Measurements from ENCODE around the gene PARP9.

The PARP9 gene

DNA sequence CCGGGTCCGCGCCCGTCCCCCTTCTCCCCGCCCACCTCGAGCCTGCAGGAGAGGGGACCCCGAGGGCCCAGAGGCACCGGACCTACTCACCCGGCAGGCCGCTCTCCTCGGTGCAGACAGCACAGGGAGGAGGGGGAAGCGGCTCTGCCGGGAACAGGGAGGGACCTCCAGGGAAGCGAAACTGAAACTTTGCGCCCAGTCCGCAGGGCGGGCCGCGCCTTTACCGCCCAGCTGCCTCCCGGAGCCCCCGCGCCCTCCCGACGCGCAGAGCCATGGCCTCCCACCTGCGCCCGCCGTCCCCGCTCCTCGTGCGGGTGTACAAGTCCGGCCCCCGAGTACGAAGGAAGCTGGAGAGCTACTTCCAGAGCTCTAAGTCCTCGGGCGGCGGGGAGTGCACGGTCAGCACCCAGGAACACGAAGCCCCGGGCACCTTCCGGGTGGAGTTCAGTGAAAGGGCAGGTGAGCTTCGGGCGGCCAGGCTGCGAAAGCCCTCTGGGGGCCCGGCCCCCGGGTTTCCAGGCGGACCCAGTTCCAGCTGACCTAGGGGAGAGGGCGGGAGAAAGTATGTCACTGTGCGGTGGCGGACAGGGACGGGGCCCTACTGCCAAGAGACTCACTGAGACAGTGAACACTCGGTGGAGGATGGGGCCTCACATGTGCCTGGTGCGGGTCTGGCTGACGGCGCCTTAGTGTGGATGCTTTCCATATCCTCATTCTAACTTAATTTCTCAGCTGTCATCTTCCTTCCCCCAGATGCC is at the start of gene PARP9, which contains the start of gene DTX3L:
TSS of gene PARP9 (minus strand) at position 146 of the 758 bp plus-strand sequence. CDS start 4,680 bp downstream, outside the sequence.
TSS of gene DTX3L (plus strand) at position 184 of the 758 bp plus-strand sequence. CDS start at position 273, 89 bp downstream.
- Histone ChIP-seq H3K79me2 (peaks cover 6% of the 10 kb centered on the region), H3K4me2 (ENCODE audit: low read length) (peak within 1 kb of the TSS; percentile 84), H2AFZ (peak within 1 kb of the TSS; percentile 96), H3K4me1 (peaks cover 20% of the 10 kb centered on the region), H3K27ac (peak within 1 kb of the TSS; percentile 96), H3K27me3 (ENCODE audit: control insufficient read depth, insufficient read depth, low read length) (no peaks in the 10 kb centered on the region), H3K9ac (peak within 1 kb of the TSS; percentile 82), H3K9me3 (ENCODE audit: control insufficient read depth, low read length) (no peaks in the 10 kb centered on the region), H3K36me3 (ENCODE audit: control insufficient read depth, insufficient read depth, low read length) (no peaks in the 10 kb centered on the region), H3K4me3 (ENCODE audit: low read depth, low read length) (peak within 1 kb of the TSS; percentile 84)
- TF ChIP-seq, protein P1, sequence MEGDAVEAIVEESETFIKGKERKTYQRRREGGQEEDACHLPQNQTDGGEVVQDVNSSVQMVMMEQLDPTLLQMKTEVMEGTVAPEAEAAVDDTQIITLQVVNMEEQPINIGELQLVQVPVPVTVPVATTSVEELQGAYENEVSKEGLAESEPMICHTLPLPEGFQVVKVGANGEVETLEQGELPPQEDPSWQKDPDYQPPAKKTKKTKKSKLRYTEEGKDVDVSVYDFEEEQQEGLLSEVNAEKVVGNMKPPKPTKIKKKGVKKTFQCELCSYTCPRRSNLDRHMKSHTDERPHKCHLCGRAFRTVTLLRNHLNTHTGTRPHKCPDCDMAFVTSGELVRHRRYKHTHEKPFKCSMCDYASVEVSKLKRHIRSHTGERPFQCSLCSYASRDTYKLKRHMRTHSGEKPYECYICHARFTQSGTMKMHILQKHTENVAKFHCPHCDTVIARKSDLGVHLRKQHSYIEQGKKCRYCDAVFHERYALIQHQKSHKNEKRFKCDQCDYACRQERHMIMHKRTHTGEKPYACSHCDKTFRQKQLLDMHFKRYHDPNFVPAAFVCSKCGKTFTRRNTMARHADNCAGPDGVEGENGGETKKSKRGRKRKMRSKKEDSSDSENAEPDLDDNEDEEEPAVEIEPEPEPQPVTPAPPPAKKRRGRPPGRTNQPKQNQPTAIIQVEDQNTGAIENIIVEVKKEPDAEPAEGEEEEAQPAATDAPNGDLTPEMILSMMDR (IDR thresholded peaks at IDR 0.05): no peak

DNA sequence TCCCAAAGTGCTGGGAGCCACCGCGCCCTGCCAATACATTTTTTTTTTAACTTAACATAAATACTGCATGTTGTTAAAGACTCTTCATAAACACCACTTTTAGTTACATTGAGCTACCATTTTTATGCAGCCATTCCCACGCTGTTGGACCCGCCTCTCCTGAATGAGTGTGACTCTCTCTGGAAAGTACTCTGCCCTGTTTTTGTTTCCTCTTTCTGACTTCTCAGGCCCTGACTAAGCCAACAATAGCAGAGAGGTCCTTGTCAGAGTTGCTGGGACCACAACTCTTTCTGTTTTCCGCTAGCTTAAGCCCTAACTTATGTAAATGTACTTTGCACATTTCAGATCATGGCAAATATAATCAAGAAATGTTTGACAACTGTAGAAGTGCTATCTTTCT is 48.6 kb upstream of the PARP9 start:
- no peak overlapping the region for H3K4me2 ChIP-seq (ENCODE audit: low read length)
- H3K9me3 ChIP-seq (ENCODE audit: control insufficient read depth, low read length): no peaks in the 10 kb centered on the region
- H3K36me3 ChIP-seq (ENCODE audit: control insufficient read depth, insufficient read depth, low read length): no peaks in the 10 kb centered on the region
- H3K4me1 ChIP-seq: no peaks in the 10 kb centered on the region
- no peak overlapping the region for H2AFZ ChIP-seq
- H3K27ac ChIP-seq: no peak overlapping the region
- H3K4me3 ChIP-seq (ENCODE audit: low read depth, low read length): no peak overlapping the region
- H3K79me2 ChIP-seq: no peaks in the 10 kb centered on the region
- H3K27me3 ChIP-seq (ENCODE audit: control insufficient read depth, insufficient read depth, low read length): no peaks in the 10 kb centered on the region
- TF ChIP-seq, protein P1 (IDR thresholded peaks at IDR 0.05): no peak
- H3K9ac ChIP-seq: no peak overlapping the region

DNA sequence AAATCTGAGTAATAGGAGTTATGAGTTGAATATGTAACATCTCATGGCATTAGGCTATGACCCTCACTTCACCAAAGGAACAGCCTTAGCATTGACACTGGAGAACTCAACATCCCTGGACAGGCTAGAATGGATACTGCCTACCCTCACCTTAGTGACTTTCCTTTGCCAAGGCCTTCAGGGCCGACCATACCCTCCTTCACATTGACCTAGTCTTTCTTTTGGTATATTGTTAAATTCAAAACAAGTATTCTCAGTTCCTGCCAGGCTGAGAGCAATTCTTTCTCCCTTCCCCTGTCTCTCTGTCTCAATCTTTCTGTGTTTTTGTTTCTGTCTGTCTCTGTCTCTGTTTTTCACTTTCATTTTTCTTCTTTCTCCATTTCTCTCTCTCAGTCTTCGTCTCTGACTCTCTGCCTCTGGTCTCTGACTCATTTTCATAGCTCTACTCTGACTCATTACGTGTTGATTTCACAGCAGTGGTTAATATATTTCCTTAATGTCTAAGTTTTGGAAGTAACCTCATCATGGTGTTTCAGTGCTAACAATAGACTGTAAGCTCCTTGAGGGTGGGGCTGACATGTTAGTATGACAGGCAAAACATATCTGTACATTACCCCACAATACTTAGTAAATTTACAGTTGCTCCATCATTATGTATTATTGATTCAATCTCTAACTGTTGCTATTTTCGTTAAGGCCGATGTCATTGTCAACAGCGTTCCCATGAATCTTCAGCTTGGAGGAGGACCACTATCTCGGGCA is 45.9 kb upstream of the PARP9 start:
- Histone ChIP-seq H3K79me2 (no peaks in the 10 kb centered on the region), H3K4me1 (no peaks in the 10 kb centered on the region), H3K9ac (no peak overlapping the region), H3K4me3 (ENCODE audit: low read depth, low read length) (no peak overlapping the region), H3K9me3 (ENCODE audit: control insufficient read depth, low read length) (no peaks in the 10 kb centered on the region), H2AFZ (no peak overlapping the region), H3K27ac (no peak overlapping the region), H3K27me3 (ENCODE audit: control insufficient read depth, insufficient read depth, low read length) (no peaks in the 10 kb centered on the region), H3K36me3 (ENCODE audit: control insufficient read depth, insufficient read depth, low read length) (no peaks in the 10 kb centered on the region), H3K4me2 (ENCODE audit: low read length) (no peak overlapping the region)
- TF ChIP-seq, protein P1 (IDR thresholded peaks at IDR 0.05): no peak

DNA sequence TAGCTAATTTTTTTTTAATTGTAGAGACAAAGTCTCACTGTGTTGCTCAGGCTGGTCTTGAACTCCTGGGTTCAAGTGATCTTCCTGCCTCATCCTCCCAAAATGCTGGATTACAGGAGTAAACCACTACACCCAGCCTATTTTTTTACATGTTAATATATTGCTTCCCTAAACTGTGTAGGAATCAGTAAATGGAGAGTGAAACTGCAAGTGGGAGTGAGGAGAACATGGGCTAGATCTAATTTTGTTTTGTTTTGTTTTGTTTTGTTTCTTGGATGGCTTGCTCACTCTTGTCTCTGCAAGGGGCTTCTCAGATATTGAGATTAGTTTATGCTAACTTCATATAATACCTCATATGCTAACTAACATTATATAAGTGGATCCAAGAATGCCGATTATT is 44.8 kb upstream of the PARP9 start:
- Histone ChIP-seq H3K36me3 (ENCODE audit: control insufficient read depth, insufficient read depth, low read length) (no peaks in the 10 kb centered on the region), H3K4me1 (no peaks in the 10 kb centered on the region), H3K9ac (no peak overlapping the region), H3K4me3 (ENCODE audit: low read depth, low read length) (no peak overlapping the region), H2AFZ (no peak overlapping the region), H3K9me3 (ENCODE audit: control insufficient read depth, low read length) (no peaks in the 10 kb centered on the region), H3K27me3 (ENCODE audit: control insufficient read depth, insufficient read depth, low read length) (no peaks in the 10 kb centered on the region), H3K27ac (no peak overlapping the region), H3K4me2 (ENCODE audit: low read length) (no peak overlapping the region), H3K79me2 (no peaks in the 10 kb centered on the region)
- TF ChIP-seq, protein P1 (IDR thresholded peaks at IDR 0.05): no peak

Measured in parathyroid adenoma (tissue), 2 donors.